NOMO-1 treated with dmso at 0.1 percent for 144 hours (cell line): ENCODE data around the gene MGAT5.

Source experiments
- DNase-seq: peaks from one replicate; lab custom pipeline; 2025; ENCODE audit not compliant: unreplicated experiment; lab: John Stamatoyannopoulos, UW

The MGAT5 gene

DNA sequence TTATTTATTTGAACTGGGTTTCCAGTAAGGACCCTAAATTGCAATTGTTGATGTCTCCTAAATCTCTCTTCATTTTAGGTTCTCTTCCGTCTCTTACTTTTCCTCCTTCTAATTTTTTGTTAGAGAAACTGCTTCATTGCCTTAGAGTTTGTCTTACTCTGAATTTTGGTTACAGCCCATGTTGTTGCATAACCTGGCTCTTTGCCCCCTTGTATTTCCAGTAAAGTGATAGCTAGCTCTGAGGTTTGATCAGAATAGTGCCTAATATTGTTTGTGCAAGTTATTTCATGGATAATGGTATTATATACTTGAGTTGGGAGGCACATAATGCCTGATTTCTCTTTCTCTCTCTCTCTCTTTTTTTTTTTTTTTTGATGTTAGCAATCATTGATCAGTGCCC is 71.8 kb downstream of the MGAT5 start:
- no peak for DNase-seq

DNA sequence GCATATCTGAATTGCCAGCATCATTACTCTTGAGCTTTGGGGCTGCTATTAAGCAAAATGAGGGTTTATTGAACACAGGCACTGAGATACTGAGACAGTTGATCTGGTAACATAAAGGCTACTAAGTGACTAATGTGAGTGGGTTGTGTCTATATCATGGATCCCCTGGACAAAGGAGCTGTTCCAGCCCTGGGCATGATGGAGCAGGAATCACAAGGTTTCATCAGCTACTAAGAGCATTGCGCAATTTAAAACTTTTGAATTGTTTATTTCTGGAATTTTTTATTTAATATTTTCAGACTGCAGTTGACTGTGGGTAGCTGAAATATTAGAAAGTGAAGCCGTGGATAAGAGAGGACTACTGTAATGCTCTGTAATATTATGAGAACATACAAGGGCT is 73.5 kb downstream of the MGAT5 start:
- DNase-seq: no peak

DNA sequence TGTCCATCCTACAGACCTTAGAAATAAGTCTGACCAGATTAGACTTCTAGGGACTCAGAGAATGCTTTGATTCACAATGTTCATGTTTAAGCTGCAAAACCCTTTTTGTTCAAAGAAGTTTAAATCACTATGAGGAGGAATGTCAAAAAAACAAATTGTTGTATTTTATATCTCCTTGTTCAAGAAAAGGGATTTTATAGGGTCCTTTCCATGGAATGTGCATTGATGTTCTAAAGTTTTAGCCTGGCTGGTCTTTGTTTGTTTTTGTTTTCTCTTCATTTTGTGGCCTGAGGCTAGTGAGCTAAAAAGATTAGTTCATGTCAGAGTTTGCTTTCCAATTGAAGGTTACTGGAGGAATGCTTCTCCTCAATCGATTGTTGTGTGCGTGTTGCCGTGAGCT is 77.2 kb downstream of the MGAT5 start:
- no peak for DNase-seq

DNA sequence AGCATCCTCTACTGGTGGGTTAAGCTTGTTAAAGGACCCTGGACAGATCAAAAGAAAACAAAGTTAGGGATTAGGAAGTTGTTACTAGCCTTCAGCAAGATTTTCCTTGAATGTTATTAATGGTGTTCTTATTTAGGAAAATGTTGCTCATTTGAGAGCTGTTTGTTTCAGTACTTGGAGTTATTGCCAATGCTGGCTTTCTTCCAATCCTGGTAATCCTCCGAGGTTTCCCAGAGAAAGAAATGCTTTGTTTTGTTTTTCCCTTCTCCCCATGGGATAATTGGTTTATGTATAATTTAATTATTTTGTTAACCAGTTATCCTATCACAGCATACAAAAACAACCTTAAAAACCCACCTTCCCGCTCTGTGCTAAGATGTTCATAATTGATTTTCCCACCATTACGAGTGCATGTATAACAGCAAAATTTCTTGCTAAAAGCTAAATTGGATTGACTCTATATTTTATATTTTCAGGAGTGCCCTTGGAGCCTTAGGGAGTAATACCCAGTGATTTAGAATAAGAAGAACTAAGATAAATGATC is 79.8 kb downstream of the MGAT5 start:
- no peak for DNase-seq

DNA sequence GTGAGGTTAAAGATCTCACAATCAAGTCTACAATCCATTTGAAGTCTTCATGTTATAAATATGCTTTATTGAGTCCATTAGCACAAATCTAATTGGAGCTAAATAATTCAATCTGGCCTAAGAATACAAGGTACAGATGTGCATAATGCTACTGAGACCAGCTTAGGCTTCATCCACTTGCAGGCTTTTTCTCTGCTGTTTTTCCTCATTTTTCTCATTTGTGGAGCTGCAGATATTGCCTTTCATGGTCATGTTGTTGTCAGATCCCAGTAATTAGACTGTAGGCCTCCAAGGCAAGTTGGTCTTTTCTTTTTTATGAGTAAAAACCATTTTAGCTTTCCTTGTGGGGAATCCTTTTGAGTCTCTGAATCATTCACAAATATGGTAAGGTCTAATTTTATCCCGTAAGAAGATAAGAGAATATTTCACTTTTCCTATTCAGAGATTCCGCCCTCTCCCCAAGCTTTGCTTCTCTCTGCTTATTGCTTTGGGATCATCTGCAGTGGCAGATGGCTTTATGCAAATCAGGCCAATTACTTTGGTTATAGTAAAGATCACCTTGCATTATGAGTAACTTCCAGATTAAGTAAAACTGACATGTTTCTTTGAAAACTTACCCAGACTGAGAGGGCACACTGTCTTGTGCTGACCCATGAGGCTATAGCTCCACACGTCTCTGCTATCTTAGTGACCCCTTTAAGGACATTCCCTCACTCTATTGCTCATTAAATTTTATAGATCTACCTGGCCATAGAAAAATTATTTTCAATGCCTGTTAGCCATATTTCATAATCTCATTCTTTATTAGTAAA is 80.9 kb downstream of the MGAT5 start:
- no peak for DNase-seq

DNA sequence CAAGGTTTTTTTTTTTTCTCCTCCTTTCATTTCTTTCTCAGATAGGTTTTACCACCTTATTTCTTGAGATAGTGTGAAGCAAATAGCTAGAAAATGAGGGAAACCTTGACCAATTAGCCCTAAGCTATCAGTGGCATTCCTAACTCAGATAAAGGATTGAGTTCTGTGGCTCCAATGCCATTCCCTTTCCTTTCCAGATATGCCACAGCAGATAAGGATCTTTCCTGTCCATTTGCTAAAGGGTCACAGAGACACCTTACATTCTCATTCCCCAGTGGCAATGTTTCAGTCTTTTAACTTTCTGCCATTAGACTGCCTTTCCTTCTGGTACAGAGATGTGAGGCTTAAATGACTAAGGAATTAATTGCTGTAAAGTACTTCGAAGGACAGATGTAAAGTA is 81.7 kb downstream of the MGAT5 start:
- no peak for DNase-seq

DNA sequence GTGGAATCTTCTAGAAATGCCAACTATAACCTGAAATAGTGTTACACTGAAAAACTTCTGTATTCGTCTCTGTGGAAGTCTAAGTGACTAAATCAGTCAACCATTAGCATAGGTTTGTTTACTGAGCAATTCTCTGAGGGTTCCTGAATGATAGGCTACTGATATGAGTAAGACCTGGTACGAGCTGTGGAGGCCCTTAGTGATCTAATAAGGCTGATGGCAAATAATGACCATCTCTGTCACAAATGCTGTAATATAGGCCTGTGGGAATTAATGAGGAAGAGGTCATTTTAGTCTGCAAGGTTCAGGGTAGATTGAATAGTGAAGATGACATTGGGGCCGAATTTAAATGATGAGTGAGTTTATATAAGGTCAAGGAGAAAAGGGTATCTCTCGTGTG is 82.5 kb downstream of the MGAT5 start:
- no peak for DNase-seq

DNA sequence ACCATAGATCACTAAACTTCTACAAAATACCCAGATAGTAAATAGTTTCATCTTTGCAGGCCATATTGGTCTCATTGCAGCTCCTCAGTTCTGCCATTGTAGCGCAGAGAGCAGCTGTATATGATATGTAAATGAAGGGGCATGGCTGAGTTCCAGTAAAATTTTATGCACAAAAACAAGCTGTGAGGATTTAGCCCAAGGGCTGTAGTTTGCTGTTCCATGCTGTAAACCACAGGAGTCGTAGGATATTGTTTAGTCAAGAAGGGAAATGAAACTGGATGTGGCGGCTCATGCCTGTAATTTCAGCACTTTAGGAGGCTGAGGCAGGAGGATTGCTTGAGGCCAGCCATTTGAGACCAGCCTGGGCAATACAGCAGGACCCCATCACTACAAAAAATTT is 83.0 kb downstream of the MGAT5 start:
- no peak for DNase-seq

DNA sequence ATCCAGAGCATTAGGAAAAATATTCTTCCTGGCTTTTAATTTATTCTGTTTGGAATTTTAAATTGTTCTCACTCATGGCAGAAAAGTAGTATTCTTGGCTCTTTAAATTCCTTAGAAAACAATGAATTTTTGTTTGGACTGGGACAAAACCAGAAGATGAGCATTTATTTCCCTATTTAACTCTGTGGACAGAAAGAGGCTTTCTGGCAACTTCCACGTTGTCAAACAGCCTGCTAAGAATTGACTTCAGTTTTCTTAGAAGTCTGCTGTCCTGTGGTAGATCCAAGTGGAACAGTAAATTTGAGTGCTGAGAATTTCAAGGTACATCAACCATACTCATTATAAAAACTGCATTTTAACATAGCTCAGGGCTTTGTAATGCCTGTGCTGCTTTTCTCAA is 83.8 kb downstream of the MGAT5 start:
- DNase-seq: no peak

DNA sequence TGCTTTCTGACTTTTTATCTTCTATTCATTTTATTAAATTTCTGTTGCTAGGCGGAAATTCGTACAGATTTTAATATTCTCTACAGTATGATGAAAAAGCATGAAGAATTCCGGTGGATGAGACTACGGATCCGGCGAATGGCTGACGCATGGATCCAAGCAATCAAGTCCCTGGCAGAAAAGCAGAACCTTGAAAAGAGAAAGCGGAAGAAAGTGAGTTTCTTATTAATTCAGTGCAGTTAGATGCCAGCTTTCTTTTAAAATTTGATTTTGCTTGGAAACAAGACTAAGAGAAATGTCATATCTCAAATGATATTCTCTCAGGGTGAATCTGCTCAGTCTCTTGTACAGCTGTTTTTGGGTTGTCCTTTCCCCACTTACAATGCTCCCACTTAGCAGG is 84.3 kb downstream of the MGAT5 start:
- DNase-seq: peak; percentile 39

DNA sequence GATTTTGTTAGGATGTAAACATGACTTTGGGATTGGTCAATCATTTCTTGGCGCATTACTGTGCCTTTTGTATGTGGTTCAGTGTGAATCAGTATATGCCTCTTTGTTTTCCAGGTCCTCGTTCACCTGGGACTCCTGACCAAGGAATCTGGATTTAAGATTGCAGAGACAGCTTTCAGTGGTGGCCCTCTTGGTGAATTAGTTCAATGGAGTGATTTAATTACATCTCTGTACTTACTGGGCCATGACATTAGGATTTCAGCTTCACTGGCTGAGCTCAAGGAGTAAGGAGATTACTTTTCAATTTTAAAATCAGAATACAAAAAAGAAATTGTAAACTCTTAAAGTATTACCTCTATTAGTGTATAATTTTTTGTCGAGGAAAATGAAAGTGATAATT is 87.6 kb downstream of the MGAT5 start:
- DNase-seq: no peak

DNA sequence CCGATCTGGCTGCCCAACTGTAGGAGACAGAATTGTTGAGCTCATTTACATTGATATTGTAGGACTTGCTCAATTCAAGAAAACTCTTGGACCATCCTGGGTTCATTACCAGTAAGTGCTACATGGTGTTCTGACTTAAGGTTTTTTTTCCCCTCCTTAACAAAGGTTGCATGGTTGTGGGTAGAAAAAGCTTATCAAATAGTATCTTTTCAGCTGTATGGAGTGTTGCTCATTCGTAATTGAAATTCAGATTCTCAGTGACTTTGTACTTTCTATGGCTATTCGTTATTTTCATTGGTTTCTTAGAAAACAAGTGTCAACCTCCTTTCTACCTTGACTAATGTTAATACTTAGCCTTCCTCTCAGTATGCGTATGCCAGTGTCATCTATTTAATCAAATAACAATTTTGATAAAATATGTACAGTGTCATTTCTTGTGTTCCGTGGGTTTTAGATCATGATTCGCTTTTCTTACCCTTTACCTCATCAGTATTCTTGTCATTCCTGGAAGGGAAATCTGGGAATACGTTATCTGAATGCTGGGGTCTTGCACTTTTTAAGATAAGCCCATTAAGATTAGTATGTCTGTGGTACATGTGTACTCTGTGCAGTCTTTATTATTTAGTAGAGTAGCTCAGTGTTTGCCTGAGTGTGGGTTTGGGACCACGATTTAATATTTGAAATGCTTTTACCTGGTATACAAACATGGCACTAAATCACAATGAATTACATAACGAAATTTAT is 91.3 kb downstream of the MGAT5 start:
- DNase-seq: no peak

DNA sequence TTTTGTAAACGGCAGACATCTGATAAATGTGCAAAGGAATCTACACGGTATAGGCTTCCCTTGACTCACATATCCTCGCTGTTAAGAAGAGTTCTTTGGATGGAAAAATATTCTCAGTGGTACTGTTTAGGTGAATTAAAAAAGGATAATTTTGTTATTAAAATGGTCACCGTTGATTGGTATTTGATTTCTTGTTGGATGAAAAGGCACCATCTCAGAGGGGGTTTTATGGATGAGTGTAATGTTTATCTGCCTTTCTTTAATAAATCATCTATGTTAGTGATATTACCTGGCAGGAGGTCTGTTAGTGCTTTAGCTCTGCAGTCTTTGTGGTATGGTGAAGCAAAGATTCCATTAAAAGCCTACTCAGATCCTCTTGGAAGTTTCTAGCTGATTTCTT is 92.3 kb downstream of the MGAT5 start:
- DNase-seq: no peak

DNA sequence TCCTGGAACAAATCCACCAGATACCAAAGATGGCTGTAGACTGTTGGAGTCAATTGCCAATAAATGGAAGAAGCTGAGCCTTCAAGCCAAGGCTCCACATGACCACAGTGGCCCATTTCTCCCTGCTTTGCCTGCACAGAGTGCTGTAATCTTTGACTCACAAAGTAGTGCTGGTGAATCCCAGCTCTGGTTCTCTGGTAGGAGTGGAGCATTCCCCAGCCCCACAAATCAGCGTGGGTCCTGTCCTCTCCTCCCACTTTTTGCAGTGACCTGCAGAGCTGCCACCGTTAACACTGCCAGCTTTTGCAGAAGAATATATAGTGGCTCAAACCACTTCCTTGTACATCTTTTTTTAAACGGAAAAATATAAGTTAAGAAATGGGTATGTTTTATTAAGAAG is 93.9 kb downstream of the MGAT5 start:
- no peak for DNase-seq

DNA sequence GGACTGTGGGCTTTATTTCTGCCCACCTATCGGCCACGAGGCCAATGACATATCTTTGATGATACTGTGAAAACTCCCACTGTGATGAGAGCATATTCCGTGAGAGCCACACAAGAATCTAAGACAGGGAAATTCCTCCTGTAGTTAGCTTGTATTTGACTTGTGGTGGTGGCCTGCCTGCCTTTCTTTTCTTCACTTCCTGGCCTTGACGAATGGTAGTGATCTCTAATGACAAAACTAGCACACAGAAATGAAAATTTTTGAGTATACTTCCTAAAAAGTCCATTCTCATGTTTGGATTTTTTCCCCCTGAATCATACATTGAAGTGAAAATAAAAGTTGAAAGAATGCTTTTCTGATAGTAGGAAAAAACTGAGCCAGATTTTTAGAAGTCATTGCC is 94.4 kb downstream of the MGAT5 start:
- DNase-seq: no peak

DNA sequence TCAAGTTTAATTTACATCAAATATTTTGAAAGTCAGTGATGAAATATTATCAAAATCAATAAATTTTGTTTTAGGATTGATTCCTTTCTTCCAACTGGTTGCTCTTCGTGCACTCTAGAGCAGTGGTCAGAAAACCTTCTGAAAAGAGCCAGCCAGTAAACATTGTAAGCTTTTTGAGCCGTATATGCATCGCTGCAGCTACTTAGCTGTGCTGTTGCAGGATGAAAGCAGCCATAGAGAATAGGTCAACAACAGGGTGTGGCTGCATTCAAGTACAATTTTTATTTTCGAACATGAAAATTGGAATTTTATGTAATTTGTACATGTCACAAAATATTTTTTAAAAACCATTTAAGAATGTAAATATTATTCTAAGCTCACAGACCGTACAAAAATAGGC is 94.9 kb downstream of the MGAT5 start:
- DNase-seq: no peak

DNA sequence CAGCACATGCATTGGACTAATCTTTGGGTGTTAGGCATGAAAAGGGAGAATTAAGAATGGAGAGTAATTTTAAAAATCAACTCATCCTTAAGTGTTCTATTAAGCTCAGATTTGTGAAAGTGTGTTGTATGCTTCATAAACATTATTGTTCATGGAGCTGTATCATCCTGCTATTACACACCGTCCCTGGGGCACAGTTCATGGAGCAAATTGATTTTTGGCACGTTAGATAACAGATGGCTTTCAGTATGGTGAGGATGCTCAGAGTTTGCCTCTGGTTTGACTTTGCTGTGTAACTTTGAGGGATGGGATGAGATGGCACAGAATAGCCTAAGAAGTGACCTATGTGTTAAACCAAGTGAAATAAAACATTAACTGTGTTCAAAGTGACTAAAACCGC is 97.1 kb downstream of the MGAT5 start:
- no peak for DNase-seq

DNA sequence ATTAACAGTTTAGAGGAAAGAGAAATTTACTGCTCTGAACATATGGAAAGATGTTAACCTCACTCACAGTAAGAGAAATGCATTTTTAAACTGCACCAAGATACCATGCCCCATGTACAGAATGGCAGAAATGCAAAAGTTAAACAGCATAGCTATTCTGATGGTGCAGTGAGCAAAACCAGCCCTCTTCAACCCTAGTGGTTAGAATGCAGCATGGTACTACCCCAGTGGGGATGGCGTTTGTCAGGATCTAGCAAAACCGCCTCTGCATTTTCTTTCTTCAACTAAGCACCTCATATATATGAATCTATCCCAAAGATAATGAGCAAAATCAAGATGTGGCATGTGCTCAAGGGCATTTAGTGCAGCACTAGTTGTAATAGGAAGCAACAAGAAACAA is 98.0 kb downstream of the MGAT5 start:
- DNase-seq: no peak

DNA sequence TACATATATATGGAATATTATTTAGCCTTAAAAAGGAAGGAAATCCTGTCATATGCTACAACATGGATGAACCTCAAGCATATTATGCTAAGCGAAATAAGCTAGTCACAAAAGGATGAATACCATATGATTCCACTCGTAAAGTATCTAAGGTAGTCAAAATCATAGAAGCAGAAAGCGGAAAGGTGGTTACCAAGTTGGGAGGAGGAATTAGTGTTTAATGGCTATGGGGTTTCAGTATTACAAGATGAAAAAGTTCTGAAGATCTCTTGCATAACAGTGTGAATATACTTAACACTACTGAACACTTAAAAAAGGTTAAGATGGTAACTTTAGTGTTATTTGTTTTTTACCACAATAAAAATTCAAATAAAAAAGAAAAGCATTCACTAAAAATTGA is 99.0 kb downstream of the MGAT5 start:
- no peak for DNase-seq

DNA sequence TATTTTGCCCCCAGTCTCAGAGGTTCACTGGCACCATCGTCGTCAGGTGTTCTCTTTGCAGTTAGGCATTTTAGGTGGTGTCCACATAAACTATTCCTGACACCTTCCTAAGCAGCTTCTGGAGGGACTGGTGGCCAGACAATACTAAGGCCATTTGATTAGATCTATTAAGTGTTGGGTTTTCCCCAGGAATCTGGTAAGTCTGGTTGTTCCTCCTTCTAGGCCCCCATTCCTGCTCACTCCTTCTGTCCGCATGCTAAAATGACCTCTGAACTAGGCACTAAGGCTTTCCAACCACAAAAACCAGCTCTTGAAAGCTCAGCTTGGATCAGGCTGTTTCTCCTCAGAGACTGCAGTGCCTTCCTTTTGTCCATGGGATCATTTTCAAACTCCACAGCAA is 100.7 kb downstream of the MGAT5 start:
- DNase-seq: no peak

DNA sequence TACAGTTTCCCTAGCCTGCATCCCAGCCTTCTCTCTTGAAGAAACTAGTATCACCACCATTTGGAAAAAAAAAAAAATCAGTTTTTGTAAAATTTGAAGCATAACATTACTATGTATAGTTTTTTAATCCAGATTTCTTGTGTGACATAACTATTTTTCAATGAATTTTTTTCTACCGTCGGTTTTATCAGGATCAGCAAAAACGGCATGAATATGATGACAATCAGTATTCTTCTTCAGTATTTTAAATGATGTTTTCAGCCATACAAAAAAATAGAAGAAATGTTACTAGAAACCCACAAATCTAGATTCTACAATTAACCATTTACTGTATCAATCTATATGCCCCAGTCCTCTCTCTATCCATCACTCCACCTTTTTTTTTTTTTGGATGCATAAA is 103.9 kb downstream of the MGAT5 start:
- DNase-seq: no peak

DNA sequence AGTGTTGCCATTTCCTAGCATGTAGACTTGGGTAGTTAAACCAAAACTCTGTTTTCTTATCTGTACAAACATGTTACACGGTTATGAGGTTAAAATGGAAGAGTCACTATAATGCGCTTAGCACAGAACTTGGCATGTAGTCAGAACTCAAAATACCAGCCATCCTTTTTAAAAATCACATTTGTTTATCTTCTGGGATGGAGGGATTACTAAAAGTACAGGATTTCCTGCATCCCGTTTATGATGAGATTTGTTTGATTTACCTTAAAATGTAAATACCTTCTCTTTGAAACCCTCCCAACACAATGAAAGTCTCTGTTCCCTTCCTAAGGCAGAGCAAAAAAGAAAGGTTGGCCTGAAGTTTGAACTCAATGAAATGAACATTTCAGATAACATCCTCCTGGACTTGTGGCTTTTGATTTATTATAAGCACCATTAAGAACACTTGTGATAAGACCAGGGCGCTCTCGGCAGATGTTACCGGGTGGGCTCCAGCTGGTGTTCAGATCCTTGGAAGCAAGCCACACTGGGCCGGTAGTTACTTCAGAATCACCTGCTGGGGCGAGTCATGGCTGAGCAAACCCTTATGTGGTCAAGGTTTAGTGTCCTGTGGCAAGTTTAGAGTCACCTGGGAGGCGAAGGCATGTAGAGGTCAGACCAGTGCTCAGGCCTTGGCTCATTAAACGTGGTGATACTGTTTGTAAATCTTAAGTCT is 105.7 kb downstream of the MGAT5 start:
- no peak for DNase-seq
